Spleen (tissue), 11 donors: ENCODE measurements around the gene TNNT1. TPM values are rescaled to one million over a fixed set of nuclear protein-coding genes. Genes with fewer than 3 reads are reported as not detected.

Experiments
- DNase-seq: peaks from one replicate; pipeline ENCODE4 v3.0.0-alpha.2; 2020
- H3K27ac ChIP-seq, 8 donors: fragments of 200-600 bp; sonication (generic) in 7 of 8; 1 replicate in 4 of 8; 2 replicates in 4 of 8; pipeline versions ENCODE4 v1.5.0 to v1.8.0; 2016 to 2021; ENCODE audit warnings: inconsistent platforms in 4 of 8, mild to moderate bottlenecking in 4 of 8, moderate library complexity in 1 of 8
- H3K27me3 ChIP-seq, 7 donors: fragments of 200-600 bp; sonication (generic) in 6 of 7; replicated peaks in 1 of 7; 1 replicate in 4 of 7; 2 replicates in 3 of 7; pipeline versions ENCODE4 v1.5.0 to v1.8.0; 2016 to 2021; ENCODE audit warnings: inconsistent platforms in 3 of 7, mild to moderate bottlenecking in 1 of 7
- H3K36me3 ChIP-seq, 6 donors: fragments of 200-600 bp; sonication (generic) in 5 of 6; 1 replicate in 4 of 6; 2 replicates in 2 of 6; pipeline versions ENCODE4 v1.5.0 to v1.8.0; 2016 to 2021; ENCODE audit warnings: inconsistent platforms in 2 of 6
- H3K4me1 ChIP-seq, 6 donors: fragments of 200-600 bp; sonication (generic) in 5 of 6; 1 replicate in 3 of 6; 2 replicates in 3 of 6; pipeline versions ENCODE4 v1.5.0 to v1.8.0; 2016 to 2021; ENCODE audit warnings: inconsistent platforms in 3 of 6
- H3K4me3 ChIP-seq, 8 donors: fragments of 200-600 bp; sonication (generic) in 7 of 8; 1 replicate in 4 of 8; 2 replicates in 4 of 8; pipeline versions ENCODE4 v1.5.0 to v1.8.0; 2016 to 2021; ENCODE audit warnings: inconsistent platforms in 4 of 8, mild to moderate bottlenecking in 4 of 8, moderate library complexity in 2 of 8
- H3K9me3 ChIP-seq, 8 donors: fragments of 200-600 bp; sonication (generic) in 7 of 8; 1 replicate in 4 of 8; 2 replicates in 4 of 8; pipeline versions ENCODE4 v1.5.0 to v1.8.0; 2016 to 2021; ENCODE audit warnings: inconsistent platforms in 4 of 8
- CTCF ChIP-seq, 11 experiments: fragments of 200-600 bp in 7 of 11; fragments of 450-650 bp in 4 of 11; sonication (generic) in 4 of 11; IDR thresholded peaks in 8 of 11; conservative IDR thresholded peaks in 3 of 11; 1 replicate in 7 of 11; 2 replicates in 4 of 11; pipeline versions ENCODE4 v1.4.0 to v1.8.0; 2016 to 2021; ENCODE audit warnings: antibody characterized with exemption in 11 of 11, inconsistent platforms in 4 of 11, mild to moderate bottlenecking in 1 of 11
- POLR2A ChIP-seq, 3 donors: fragments of 450-650 bp; IDR thresholded peaks; one replicate each; pipeline ENCODE4 v1.5.1; 2017; ENCODE audit warnings: antibody characterized with exemption in 3 of 3, mild to moderate bottlenecking in 1 of 3
- POLR2AphosphoS5 ChIP-seq, 3 donors: sonication (generic); formaldehyde crosslinking; IDR thresholded peaks; one replicate each; pipeline ENCODE4 v1.5.1; 2017; ENCODE audit warnings: antibody characterized with exemption in 3 of 3
- WGBS, 5 donors: extraction: QIAGEN DNeasy Blood & Tissue Kit in 3 of 5; methylation state at CpG; one replicate each; pipeline versions ENCODE4 v1.1.5 to v1.1.7; 2013 to 2018; 5-methylcytosine and 5-hydroxymethylcytosine counted together
- intact Hi-C: fragments of 100-400 bp; cut with DNase I; formaldehyde crosslinking; loops from one replicate; pipeline ENCODE4 v1.15.0; 2023; ENCODE audit warnings: low total_unique reads
- polyA plus RNA-seq, 3 donors: library from polyadenylated mRNA; stranded (reverse); fragments of 200-250 nt; gene quantifications; one replicate each; pipeline ENCODE4 v1.2.1, GENCODE V29; 2013
- total RNA-seq, 7 donors: library from RNA; depleted of rRNA in 3 of 7; stranded (reverse); fragments of >200 nt in 3 of 7; fragmentation: NEBNext Ultra II Directional in 4 of 7; extraction: Animal tissue kit (Norgen Biotek cat#: 25700) in 4 of 7; gene quantifications; one replicate each; pipeline versions ENCODE4 v1.1.0 to v1.2.1, GENCODE V29; 2016 to 2021
- donor health status: healthy with polysubstance abuse.
- donor health status: DM: no; HTN: no; CAD: no; lungs with moderate emphysema.
- donor health status: DM: no; HTN: no; CAD: no.
- donor health status: Bipolar disorder and iron deficiency.
- donor health status: healthy.
- donor health status: DM: no; HTN: no; CAD: no.
- donor health status: DM: yes; HTN: yes; CAD: no.

Gene TNNT1
- total and polyA plus RNA-seq, 10 donors, result 0.26 to 6.2 (median 1.5) TPM; not detected in 3

DNA sequence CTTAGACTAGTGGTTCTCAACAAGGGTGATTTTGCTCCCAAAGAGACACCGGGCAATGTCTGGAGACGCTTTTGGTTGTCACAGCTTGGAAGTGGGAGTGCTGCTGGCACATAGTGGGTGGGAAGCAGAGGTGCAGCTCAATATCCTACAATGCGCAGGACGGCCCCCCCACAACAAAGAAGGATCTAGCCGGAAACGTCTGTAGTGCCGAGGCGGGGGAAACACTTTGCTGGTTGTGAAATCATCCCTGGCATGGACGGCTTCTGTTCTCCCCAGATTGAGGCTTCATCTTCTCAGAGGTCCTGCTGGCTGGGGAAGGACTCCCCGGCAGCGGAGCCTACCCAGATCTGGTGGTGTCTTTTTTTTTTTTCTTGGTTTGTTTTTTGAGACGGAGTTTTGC, 44.5 kb upstream of the TNNT1 start:
- no peak for DNase-seq
- Histone ChIP-seq H3K27me3 (peaks cover 0 to 36% (median 0%) of the 10 kb centered on the region in 7 donors), H3K9me3 (no peaks in the 10 kb centered on the region), H3K4me1 (peaks cover 0 to 20% (median 5%) of the 10 kb centered on the region in 6 donors), H3K4me3 (no peak overlapping the region), H3K36me3 (peaks cover 0 to 68% (median 0%) of the 10 kb centered on the region in 6 donors), H3K27ac (no peak overlapping the region)
- TF ChIP-seq POLR2AphosphoS5 (IDR thresholded peaks at IDR 0.05) (no peak), CTCF (IDR thresholded peaks at IDR 0.05 in 8 of 11, conservative IDR thresholded peaks at IDR 0.05 in 3 of 11) (no peak), POLR2A (IDR thresholded peaks at IDR 0.05) (no peak)
- 58 to 82% (median 62%) methylated on average over 12 of the region's 12 CpGs for WGBS, 5 donors
- intact Hi-C loops, result no loop called here

DNA sequence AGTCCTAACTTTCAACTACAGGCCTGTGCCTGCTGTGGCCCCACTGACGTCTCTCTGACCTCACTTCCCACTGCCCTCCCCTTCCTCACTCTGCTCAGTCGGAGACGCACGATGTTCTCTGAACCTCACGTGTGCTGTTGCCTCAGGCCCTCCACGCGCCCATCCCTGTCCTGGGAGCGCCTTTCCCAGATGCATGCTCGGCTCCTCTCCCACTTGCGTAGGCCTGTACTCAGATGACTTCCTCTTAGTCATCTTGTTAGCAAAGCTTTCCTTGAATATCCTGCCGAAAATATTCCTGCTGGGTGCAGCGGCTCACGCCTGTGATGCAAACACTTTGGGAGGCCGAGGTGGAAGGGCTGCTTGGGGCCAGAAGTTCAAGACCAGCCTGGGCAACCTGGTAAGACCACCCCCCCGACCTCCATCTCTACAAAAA, 40.4 kb upstream of the TNNT1 start:
- no peak for DNase-seq
- WGBS, 5 donors, result 62 to 71% (median 68%) methylated on average over 13 to 15 of the region's 15 CpGs

GRCh38 chr19:55188625-55189024, 39.6 kb upstream of the TNNT1 start:
- WGBS, 5 donors, result 25 to 33% (median 28%) methylated on average over 8 of the region's 8 CpGs
- H3K27ac ChIP-seq, result peak overlapping the region in 6 of 8 donors; percentile 46 to 72 (median 61)
- intact Hi-C loops, result loop anchor here (10.0 kb wide), 1 partner anchor 66 kb away; the partner anchor contains the start of gene PPP6R1
- peaks cover 0 to 50% (median 0%) of the 10 kb centered on the region in 6 donors for H3K36me3 ChIP-seq
- TF ChIP-seq POLR2AphosphoS5 (IDR thresholded peaks at IDR 0.05) (peak; percentile 12 to 51 (median 37)), CTCF (IDR thresholded peaks at IDR 0.05 in 8 of 11, conservative IDR thresholded peaks at IDR 0.05 in 3 of 11) (no peak)
- no peaks in the 10 kb centered on the region for H3K9me3 ChIP-seq
- H3K27me3 ChIP-seq, result peaks cover 0 to 39% (median 0%) of the 10 kb centered on the region in 7 donors
- no peak for DNase-seq
- H3K4me1 ChIP-seq, result peaks cover 0 to 19% (median 8%) of the 10 kb centered on the region in 6 donors
- H3K4me3 ChIP-seq, result no peak overlapping the region

More for the DNA sequence above, 40.4 kb upstream of the TNNT1 start:
- peaks cover 0 to 41% (median 0%) of the 10 kb centered on the region in 7 donors for H3K27me3 ChIP-seq
- peaks cover 0 to 19% (median 8%) of the 10 kb centered on the region in 6 donors for H3K4me1 ChIP-seq
- intact Hi-C loops, result loop anchor here (10.0 kb wide), 1 partner anchor 65 kb away; the partner anchor contains the start of gene PPP6R1
- TF ChIP-seq POLR2AphosphoS5 (IDR thresholded peaks at IDR 0.05) (peak; percentile 58 to 69 (median 64)), POLR2A (IDR thresholded peaks at IDR 0.05) (no peak), CTCF (IDR thresholded peaks at IDR 0.05 in 8 of 11, conservative IDR thresholded peaks at IDR 0.05 in 3 of 11) (no peak)
- no peaks in the 10 kb centered on the region for H3K9me3 ChIP-seq
- H3K4me3 ChIP-seq, result no peak overlapping the region
- H3K36me3 ChIP-seq, result peaks cover 0 to 50% (median 0%) of the 10 kb centered on the region in 6 donors
- peak overlapping the region in 5 of 8 donors; percentile 46 to 72 (median 70) for H3K27ac ChIP-seq

- intact Hi-C loops, result loop anchor here (10.0 kb wide), 1 partner anchor 69 kb away; the partner anchor contains the start of gene PPP6R1
- Histone ChIP-seq H3K4me1 (peaks cover 0 to 19% (median 8%) of the 10 kb centered on the region in 6 donors), H3K4me3 (no peak overlapping the region), H3K27me3 (peaks cover 0 to 48% (median 15%) of the 10 kb centered on the region in 7 donors), H3K27ac (no peak overlapping the region), H3K36me3 (peaks cover 0 to 48% (median 0%) of the 10 kb centered on the region in 6 donors), H3K9me3 (no peaks in the 10 kb centered on the region)
- no peak for DNase-seq
- WGBS, 5 donors, result 81 to 87% (median 83%) methylated on average over 9 to 12 of the region's 12 CpGs
- no peak for TF ChIP-seq CTCF (IDR thresholded peaks at IDR 0.05 in 8 of 11, conservative IDR thresholded peaks at IDR 0.05 in 3 of 11)
- TF ChIP-seq POLR2AphosphoS5 (IDR thresholded peaks at IDR 0.05), result no peak
Measured at GRCh38 chr19:55186080-55186479, 37.1 kb upstream of the TNNT1 start.
